DOHH2 (cell line): ENCODE measurements around the gene BAIAP2L1.

Source experiments
- H3F3A ChIP-seq: fragments of 200-600 bp; sonication (generic), shearing (Covaris generic); 2 replicates; pipeline ENCODE4 v1.6.0; 2016; ENCODE audit warnings: antibody characterized with exemption, mild to moderate bottlenecking; ENCODE audit not compliant: control insufficient read depth, insufficient read depth
- H3K27ac ChIP-seq: fragments of 200-600 bp; sonication (generic); 2 replicates; pipeline ENCODE4 v1.5.1; 2014; ENCODE audit warnings: low read depth, mild to moderate bottlenecking, low read length, moderate library complexity
- H3K27me3 ChIP-seq: fragments of 200-600 bp; sonication (generic); 2 replicates; pipeline ENCODE4 v1.6.1; 2014; ENCODE audit warnings: mild to moderate bottlenecking, low read length, mixed read lengths; ENCODE audit not compliant: control insufficient read depth
- H3K36me3 ChIP-seq: fragments of 200-600 bp; sonication (generic); 2 replicates; pipeline ENCODE4 v1.6.1; 2014; ENCODE audit warnings: mild to moderate bottlenecking, low read length, moderate library complexity, mixed read lengths; ENCODE audit not compliant: control insufficient read depth
- H3K4me1 ChIP-seq: fragments of 200-600 bp; sonication (generic); 2 replicates; pipeline ENCODE4 v1.6.1; 2014; ENCODE audit warnings: mild to moderate bottlenecking, low read length, mixed read lengths; ENCODE audit not compliant: control insufficient read depth
- H3K4me2 ChIP-seq: fragments of 200-600 bp; sonication (generic); 2 replicates; pipeline ENCODE4 v1.6.0; 2014; ENCODE audit warnings: mild to moderate bottlenecking, low read length, moderate library complexity
- H3K4me3 ChIP-seq: fragments of 200-600 bp; sonication (generic); 2 replicates; pipeline ENCODE4 v1.5.1; 2014; ENCODE audit warnings: mild to moderate bottlenecking, low read length, mixed read lengths
- H3K79me2 ChIP-seq: fragments of 200-600 bp; sonication (generic); 2 replicates; pipeline ENCODE4 v1.6.1; 2014; ENCODE audit warnings: mild to moderate bottlenecking, low read length, mixed read lengths; ENCODE audit not compliant: control insufficient read depth
- H3K9me2 ChIP-seq: fragments of 200-600 bp; sonication (generic); replicated peaks from 2 replicates; pipeline ENCODE4 v1.6.1; 2014; ENCODE audit warnings: mild to moderate bottlenecking, low read length, mixed read lengths; ENCODE audit not compliant: control insufficient read depth
- H3K9me3 ChIP-seq: fragments of 200-600 bp; sonication (generic); 2 replicates; pipeline ENCODE4 v1.6.1; 2014; ENCODE audit warnings: antibody characterized with exemption, low read length, mixed read lengths; ENCODE audit not compliant: control insufficient read depth, insufficient read depth
- H4K20me1 ChIP-seq: fragments of 200-600 bp; sonication (generic); 2 replicates; pipeline ENCODE4 v1.6.0; 2014; ENCODE audit warnings: low read depth, mild to moderate bottlenecking, antibody characterized with exemption, low read length, moderate library complexity; ENCODE audit not compliant: control insufficient read depth, insufficient read depth
- CTCF ChIP-seq: fragments of 200-600 bp; sonication (generic); IDR thresholded peaks from one replicate; pipeline ENCODE4 v1.5.1; 2014; ENCODE audit warnings: antibody characterized with exemption, mild to moderate bottlenecking, low read depth, low read length; ENCODE audit not compliant: poor library complexity, severe bottlenecking
- EZH2phosphoT487 ChIP-seq: fragments of 200-600 bp; sonication (generic); IDR thresholded peaks from 2 replicates; pipeline ENCODE4 v1.6.1; 2017; ENCODE audit warnings: borderline replicate concordance, mild to moderate bottlenecking, antibody characterized with exemption, low read length, moderate library complexity, mixed read lengths

BAIAP2L1 gene

GRCh38 chr7:98358706-98359105 is 42.2 kb downstream of the BAIAP2L1 start:
- no peak overlapping the region for H3K4me2 ChIP-seq
- peaks cover 7% of the 10 kb centered on the region for H3F3A ChIP-seq
- no peaks in the 10 kb centered on the region for H3K27me3 ChIP-seq
- H3K27ac ChIP-seq = no peak overlapping the region
- no peaks in the 10 kb centered on the region for H3K4me1 ChIP-seq
- H3K79me2 ChIP-seq = no peaks in the 10 kb centered on the region
- no peaks in the 10 kb centered on the region for H3K9me3 ChIP-seq
- H3K4me3 ChIP-seq = no peak overlapping the region
- no peak for TF ChIP-seq EZH2phosphoT487
- no peak for TF ChIP-seq CTCF
- no peaks in the 10 kb centered on the region for H4K20me1 ChIP-seq
- H3K9me2 ChIP-seq = no peaks in the 10 kb centered on the region
- H3K36me3 ChIP-seq = no peaks in the 10 kb centered on the region

- TF ChIP-seq EZH2phosphoT487 = no peak
- TF ChIP-seq CTCF = no peak
- Histone ChIP-seq H3K27me3 (no peaks in the 10 kb centered on the region), H3K9me2 (no peaks in the 10 kb centered on the region), H3F3A (peaks cover 7% of the 10 kb centered on the region), H3K79me2 (no peaks in the 10 kb centered on the region), H3K4me1 (no peaks in the 10 kb centered on the region), H3K4me3 (no peak overlapping the region), H3K27ac (no peak overlapping the region), H4K20me1 (no peaks in the 10 kb centered on the region), H3K9me3 (no peaks in the 10 kb centered on the region), H3K4me2 (no peak overlapping the region), H3K36me3 (no peaks in the 10 kb centered on the region)
These were observed 43.1 kb downstream of the BAIAP2L1 start for GRCh38 chr7:98357751-98358161.

GRCh38 chr7:98355250-98355538 is 45.7 kb downstream of the BAIAP2L1 start:
- H3K27ac ChIP-seq = no peak overlapping the region
- no peaks in the 10 kb centered on the region for H3K9me2 ChIP-seq
- H3K4me2 ChIP-seq = no peak overlapping the region
- H3F3A ChIP-seq = no peaks in the 10 kb centered on the region
- no peaks in the 10 kb centered on the region for H3K9me3 ChIP-seq
- no peaks in the 10 kb centered on the region for H3K4me1 ChIP-seq
- H3K79me2 ChIP-seq = no peaks in the 10 kb centered on the region
- H3K4me3 ChIP-seq = no peak overlapping the region
- H4K20me1 ChIP-seq = no peaks in the 10 kb centered on the region
- no peak for TF ChIP-seq EZH2phosphoT487
- TF ChIP-seq CTCF = no peak
- H3K36me3 ChIP-seq = no peaks in the 10 kb centered on the region
- no peaks in the 10 kb centered on the region for H3K27me3 ChIP-seq
